Measurements from ENCODE around the gene OR2AT4.

The OR2AT4 gene

DNA sequence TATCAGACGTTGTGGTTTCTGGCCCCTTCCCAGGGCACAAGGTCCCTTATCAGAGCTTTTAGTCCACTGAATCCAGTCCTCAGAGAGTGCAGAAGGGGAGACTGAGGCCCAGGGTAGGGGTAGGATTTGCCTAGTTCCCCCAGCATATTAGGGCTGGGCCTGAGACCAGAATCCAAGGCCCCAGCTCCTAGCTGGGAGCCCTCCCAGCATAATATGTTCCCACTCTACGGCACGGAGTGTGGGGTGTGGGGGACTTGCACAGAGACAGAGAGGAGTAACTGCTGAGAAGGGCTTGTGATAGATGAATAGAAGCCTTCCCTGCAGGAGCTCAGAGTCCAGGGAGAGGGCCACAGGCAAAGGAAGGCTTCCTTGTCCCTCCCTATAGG is 64.1 kb downstream of the OR2AT4 start:
- WGBS, 2 experiments: 82 to 94% methylated on average over 3 of the region's 3 CpGs
- no peaks in the 10 kb centered on the region for H3K9me3 ChIP-seq (ENCODE audit: control insufficient read depth, low read length)
- H3K36me3 ChIP-seq (ENCODE audit: control insufficient read depth, insufficient read depth, low read length): no peaks in the 10 kb centered on the region
- no peaks in the 10 kb centered on the region for H3K4me1 ChIP-seq (ENCODE audit: control insufficient read depth, insufficient read depth, low read length)
- no peak overlapping the region for H3K4me3 ChIP-seq (ENCODE audit: insufficient read depth, low read depth, low read length)
- H3K27ac ChIP-seq (ENCODE audit: insufficient read depth, low read depth, low read length, poor library complexity, severe bottlenecking): no peak overlapping the region
- H3K27me3 ChIP-seq (ENCODE audit: control insufficient read depth, insufficient read depth, low read length, poor library complexity, severe bottlenecking): no peaks in the 10 kb centered on the region

DNA sequence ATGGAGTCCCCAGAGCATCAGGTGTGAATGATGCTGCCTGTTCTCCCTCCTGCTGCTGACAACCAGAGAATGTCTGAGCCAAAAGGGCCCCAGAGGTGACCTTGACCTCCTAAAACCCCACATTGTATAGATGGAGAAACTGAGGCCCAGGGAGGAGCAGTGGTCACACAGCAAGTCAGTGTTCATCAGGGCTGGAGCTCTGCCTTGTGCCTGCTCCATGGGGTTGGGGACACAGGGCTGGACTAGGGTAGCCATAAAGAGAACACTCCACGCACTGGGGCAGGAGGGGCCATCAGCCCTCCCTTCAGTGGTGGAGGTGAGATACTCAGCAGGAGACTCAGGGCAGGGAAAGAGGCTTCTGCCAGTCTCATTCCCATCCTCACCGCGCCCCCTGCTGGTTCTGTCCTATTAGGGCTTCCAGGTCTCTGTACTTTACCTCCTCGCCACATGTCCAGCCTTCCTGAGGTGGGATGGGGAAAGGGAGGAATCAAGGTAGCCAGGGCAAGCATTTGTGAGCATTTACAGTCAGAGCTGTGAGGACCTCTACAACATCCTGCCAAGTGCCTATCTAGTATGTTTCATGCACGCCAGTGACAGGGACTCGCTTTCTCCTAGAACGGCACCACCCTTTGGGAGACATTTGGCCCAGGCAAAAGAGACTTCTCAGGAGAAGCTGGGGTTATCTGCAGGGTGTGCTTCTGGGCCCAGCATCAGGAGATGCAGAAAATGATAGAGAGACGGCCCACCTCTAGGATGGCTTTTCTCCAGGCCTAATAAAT is 64.7 kb downstream of the OR2AT4 start:
- no peak overlapping the region for H3K27ac ChIP-seq (ENCODE audit: insufficient read depth, low read depth, low read length, poor library complexity, severe bottlenecking)
- H3K27me3 ChIP-seq (ENCODE audit: control insufficient read depth, insufficient read depth, low read length, poor library complexity, severe bottlenecking): no peaks in the 10 kb centered on the region
- no peaks in the 10 kb centered on the region for H3K9me3 ChIP-seq (ENCODE audit: control insufficient read depth, low read length)
- 69 to 70% methylated on average over 8 of the region's 8 CpGs for WGBS, 2 experiments
- H3K36me3 ChIP-seq (ENCODE audit: control insufficient read depth, insufficient read depth, low read length): no peaks in the 10 kb centered on the region
- H3K4me3 ChIP-seq (ENCODE audit: insufficient read depth, low read depth, low read length): no peak overlapping the region
- H3K4me1 ChIP-seq (ENCODE audit: control insufficient read depth, insufficient read depth, low read length): no peaks in the 10 kb centered on the region

All from ectodermal cell (in vitro differentiated cells).